Lower leg skin (tissue), 4 donors: ENCODE results near the gene AK1. TPM values are rescaled to one million over a fixed set of nuclear protein-coding genes. Genes with fewer than 3 reads are reported as not detected.

Experiments
- DNase-seq, 2 donors: peaks; one replicate each; pipeline ENCODE4 v3.0.0-alpha.2; 2019; ENCODE audit warnings: low spot score in 2 of 2
- H3K4me3 ChIP-seq: fragments of 200-600 bp; sonication (generic); 2 replicates; pipeline ENCODE4 v1.5.1; 2017; ENCODE audit warnings: mild to moderate bottlenecking, low read depth; ENCODE audit not compliant: poor library complexity, severe bottlenecking
- POLR2A ChIP-seq, 2 donors: fragments of 450-650 bp; IDR thresholded peaks; one replicate each; pipeline ENCODE4 v1.6.1; 2016 to 2017; ENCODE audit warnings: antibody characterized with exemption in 2 of 2, mild to moderate bottlenecking in 1 of 2, moderate library complexity in 1 of 2
- WGBS, 2 donors: methylation state at CpG; one replicate each; pipeline ENCODE4 v1.1.5; 2018; 5-methylcytosine and 5-hydroxymethylcytosine counted together
- intact Hi-C: fragments of 100-400 bp; cut with DNase I; formaldehyde crosslinking; loops from one replicate; pipeline ENCODE4 v1.15.0; 2023; ENCODE audit warnings: low total_unique reads
- total RNA-seq, 4 donors: library from RNA; depleted of rRNA; stranded (reverse); fragments of >200 nt; gene quantifications; one replicate each; pipeline ENCODE4 v1.1.0, GENCODE V29; 2016
- TF ChIP-seq, protein P1 (sequence below), 3 donors: fragments of 450-650 bp; IDR thresholded peaks; one replicate each; pipeline ENCODE4 v1.5.1; 2016; ENCODE audit warnings: antibody characterized with exemption in 3 of 3, mild to moderate bottlenecking in 3 of 3, moderate library complexity in 2 of 3

AK1 gene
- total RNA-seq, 4 donors from 2014 or later: 9.5 to 35.4 (median 19.8) TPM

GRCh38 chr9:127865645-127866464, 11.6 kb downstream of the AK1 start:
- TF ChIP-seq, protein P1, sequence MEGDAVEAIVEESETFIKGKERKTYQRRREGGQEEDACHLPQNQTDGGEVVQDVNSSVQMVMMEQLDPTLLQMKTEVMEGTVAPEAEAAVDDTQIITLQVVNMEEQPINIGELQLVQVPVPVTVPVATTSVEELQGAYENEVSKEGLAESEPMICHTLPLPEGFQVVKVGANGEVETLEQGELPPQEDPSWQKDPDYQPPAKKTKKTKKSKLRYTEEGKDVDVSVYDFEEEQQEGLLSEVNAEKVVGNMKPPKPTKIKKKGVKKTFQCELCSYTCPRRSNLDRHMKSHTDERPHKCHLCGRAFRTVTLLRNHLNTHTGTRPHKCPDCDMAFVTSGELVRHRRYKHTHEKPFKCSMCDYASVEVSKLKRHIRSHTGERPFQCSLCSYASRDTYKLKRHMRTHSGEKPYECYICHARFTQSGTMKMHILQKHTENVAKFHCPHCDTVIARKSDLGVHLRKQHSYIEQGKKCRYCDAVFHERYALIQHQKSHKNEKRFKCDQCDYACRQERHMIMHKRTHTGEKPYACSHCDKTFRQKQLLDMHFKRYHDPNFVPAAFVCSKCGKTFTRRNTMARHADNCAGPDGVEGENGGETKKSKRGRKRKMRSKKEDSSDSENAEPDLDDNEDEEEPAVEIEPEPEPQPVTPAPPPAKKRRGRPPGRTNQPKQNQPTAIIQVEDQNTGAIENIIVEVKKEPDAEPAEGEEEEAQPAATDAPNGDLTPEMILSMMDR (IDR thresholded peaks at IDR 0.05): peak in 1 of 3 donors; percentile 40
- no peak for TF ChIP-seq POLR2A (IDR thresholded peaks at IDR 0.05)
- H3K4me3 ChIP-seq: no peak overlapping the region
- intact Hi-C loops: no loop called here
- DNase-seq: no peak
- WGBS, 2 donors: 76 to 77% methylated on average over 19 of the region's 19 CpGs

DNA sequence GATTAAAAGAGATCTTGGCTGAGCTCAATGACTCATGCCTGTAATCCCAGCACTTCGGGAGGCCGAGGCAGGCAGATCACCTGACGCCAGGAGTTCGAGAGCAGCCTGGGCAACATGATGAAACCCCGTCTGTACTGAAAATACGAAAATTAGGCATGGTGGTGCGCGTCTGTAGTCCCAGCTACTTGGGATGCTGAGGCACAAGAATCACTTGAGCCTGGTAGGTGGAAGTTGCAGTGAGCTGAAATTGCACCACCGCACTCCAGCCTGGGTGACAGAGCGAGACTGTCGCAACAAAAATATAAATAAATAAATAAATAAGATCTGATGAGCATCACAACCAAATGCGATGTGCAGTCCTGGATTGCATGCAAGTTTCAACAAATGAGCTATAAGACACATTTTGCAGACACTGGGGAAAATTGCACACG, 14.3 kb downstream of the AK1 start:
- no peak for DNase-seq
- TF ChIP-seq, protein P1 (IDR thresholded peaks at IDR 0.05): no peak
- TF ChIP-seq POLR2A (IDR thresholded peaks at IDR 0.05): no peak
- intact Hi-C loops: no loop called here
- no peak overlapping the region for H3K4me3 ChIP-seq
- WGBS, 2 donors: 84 to 90% methylated on average over 13 of the region's 13 CpGs

- peak; percentile 72 to 93 for DNase-seq
- WGBS, 2 donors: 58 to 65% methylated on average over 27 to 29 of the region's 29 CpGs
- H3K4me3 ChIP-seq: no peak overlapping the region
- intact Hi-C loops: no loop called here
- TF ChIP-seq POLR2A (IDR thresholded peaks at IDR 0.05): no peak
- TF ChIP-seq, protein P1 (IDR thresholded peaks at IDR 0.05): no peak
These were observed 15.1 kb downstream of the AK1 start for GRCh38 chr9:127862075-127863011.

DNA sequence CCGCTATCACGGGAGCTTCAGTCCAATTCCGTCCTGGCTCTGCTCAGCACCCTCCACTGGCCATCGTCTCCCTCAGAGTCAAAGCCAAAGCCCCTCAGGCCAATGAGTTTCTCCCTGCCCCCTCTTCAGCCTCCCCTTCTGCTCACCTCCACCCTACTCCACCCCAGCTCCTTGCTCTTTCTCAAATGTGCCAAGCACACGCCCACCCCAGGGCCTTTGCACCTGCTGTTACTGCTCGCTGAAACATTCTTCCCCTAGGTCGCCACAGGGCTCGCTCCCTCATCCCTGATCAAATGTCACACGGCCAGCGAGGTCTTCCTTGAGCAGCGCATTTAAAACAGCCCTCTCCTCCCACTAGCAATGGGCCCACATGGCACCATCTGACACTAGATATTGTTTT, 16.7 kb downstream of the AK1 start:
- intact Hi-C loops: no loop called here

GRCh38 chr9:127860260-127860659, 17.2 kb downstream of the AK1 start:
- TF ChIP-seq, protein P1 (IDR thresholded peaks at IDR 0.05): no peak
- no peak for TF ChIP-seq POLR2A (IDR thresholded peaks at IDR 0.05)
- no peak overlapping the region for H3K4me3 ChIP-seq
- intact Hi-C loops: no loop called here
- WGBS, 2 donors: 73 to 82% methylated on average over 8 of the region's 8 CpGs
- no peak for DNase-seq

More for the DNA sequence above, 16.7 kb downstream of the AK1 start:
- 92 to 94% methylated on average over 11 of the region's 11 CpGs for WGBS, 2 donors
- no peak for DNase-seq
- no peak overlapping the region for H3K4me3 ChIP-seq
- TF ChIP-seq POLR2A (IDR thresholded peaks at IDR 0.05): no peak
- TF ChIP-seq, protein P1 (IDR thresholded peaks at IDR 0.05): no peak
